ENCODE results near the gene KEL. TPM values are rescaled to one million over a fixed set of nuclear protein-coding genes. Genes with fewer than 3 reads are reported as not detected.

Gene KEL
- total and polyA plus RNA-seq, 2 of the 4 experiments (the other 2 are of a cell fraction): 0.03 TPM; not detected in 1

GRCh38 chr7:142960955-142961512 is 1.1 kb downstream of the KEL start:
- no peak overlapping the region for H2AK5ac ChIP-seq (ENCODE audit: low read depth, low read length)
- no peak overlapping the region for H3K4me3 ChIP-seq (ENCODE audit: insufficient read depth, low read depth, low read length)
- no peak overlapping the region for H2BK20ac ChIP-seq (ENCODE audit: low read depth, low read length)
- H3K36me3 ChIP-seq (ENCODE audit: control insufficient read depth, insufficient read depth, low read length): no peaks in the 10 kb centered on the region
- no peak overlapping the region for H2BK120ac ChIP-seq (ENCODE audit: low read depth, low read length)
- no peak overlapping the region for H4K8ac ChIP-seq (ENCODE audit: low read depth in 2 of 2, low read length in 2 of 2)
- no peak overlapping the region for H3K56ac ChIP-seq (ENCODE audit: extremely low read depth, insufficient read depth, low read length)
- dilution Hi-C loops (cut with HindIII; ENCODE audit: low sequenced_read_pairs, unreplicated experiment) (no loop called here), in situ Hi-C loops (cut with MboI; ENCODE audit: low sequenced_read_pairs) (no loop called here), intact Hi-C loops (cut with micrococcal nuclease) (no loop called here)
- 57% methylated on average over 3 of the region's 5 CpGs; no CpG with 5 or more reads in 1 of the 2 experiments for WGBS, 2 experiments (ENCODE audit: extremely low coverage in 2 of 2, insufficient read length in 1 of 2)
- H2AFZ ChIP-seq (replicated peaks; ENCODE audit: low read length, poor library complexity): no peak overlapping the region
- H3K4me1 ChIP-seq (ENCODE audit: control insufficient read depth, insufficient read depth, low read length): no peaks in the 10 kb centered on the region
- H3K4ac ChIP-seq (ENCODE audit: low read depth, low read length): no peak overlapping the region
- no peak for DNase-seq
- H2AK9ac ChIP-seq (replicated peaks; ENCODE audit: low read depth, low read length, poor library complexity): no peak overlapping the region
- no peak overlapping the region for H3K4me2 ChIP-seq (ENCODE audit: low read depth, low read length)
- H3K9me1 ChIP-seq (ENCODE audit: insufficient read depth, low read length): no peaks in the 10 kb centered on the region
- no TSS peak for BruUV-seq (replicated peaks)
- H4K5ac ChIP-seq (ENCODE audit: low read depth, low read length): no peak overlapping the region
- CTCF ChIA-PET: no interaction called here
- H4K91ac ChIP-seq (ENCODE audit: insufficient read depth, low read depth, low read length): no peak overlapping the region
- no peak for ATAC-seq (ENCODE audit: low read depth)
- no peaks in the 10 kb centered on the region; the same call in 1 of the 2 replicates for H3K9me3 ChIP-seq (ENCODE audit: control insufficient read depth, insufficient read depth, low read length)
- no peak overlapping the region for H3K18ac ChIP-seq (ENCODE audit: low read depth, low read length)
- H3K14ac ChIP-seq (replicated peaks; ENCODE audit: low read depth, low read length): no peak overlapping the region
- H3K79me1 ChIP-seq (ENCODE audit: low read depth in 1 of 2, low read length in 2 of 2): no peaks in the 10 kb centered on the region
- H2BK15ac ChIP-seq (ENCODE audit: low read depth, low read length): no peak overlapping the region
- no peaks in the 10 kb centered on the region for H4K20me1 ChIP-seq (ENCODE audit: insufficient read depth, low read length)
- no peak overlapping the region for H3K9ac ChIP-seq (ENCODE audit: low read depth, low read length)
- POLR2A ChIA-PET (ENCODE audit: unreplicated experiment): no interaction called here
- H3K27me3 ChIP-seq (ENCODE audit: control insufficient read depth, insufficient read depth, low read length): no peaks in the 10 kb centered on the region
- H3K27ac ChIP-seq (ENCODE audit: insufficient read depth, low read length): no peak overlapping the region
- TF ChIP-seq CHD1 (IDR thresholded peaks at IDR 0.05; ENCODE audit: low read depth, low read length) (no peak), MAFK (IDR thresholded peaks at IDR 0.05; ENCODE audit: low read depth, low read length) (no peak), CEBPB (IDR thresholded peaks at IDR 0.05; ENCODE audit: low read depth, low read length) (no peak), RFX5 (IDR thresholded peaks at IDR 0.05; ENCODE audit: low read depth, low read length) (no peak), USF2 (IDR thresholded peaks at IDR 0.05; ENCODE audit: low read depth, low read length) (no peak), BHLHE40 (IDR thresholded peaks at IDR 0.05; ENCODE audit: low read depth, low read length) (no peak)
- H2BK5ac ChIP-seq (ENCODE audit: low read depth, low read length, poor library complexity, severe bottlenecking): no peak overlapping the region
- H3K23ac ChIP-seq (ENCODE audit: low read depth, low read length): no peak overlapping the region
